IMR-90 (cell line): ENCODE measurements around the gene GREB1L.

ENCODE experiments used
- CEBPB ChIP-seq: IDR thresholded peaks from 2 replicates; pipeline ENCODE4 v1.6.1; 2012; ENCODE audit warnings: low read depth, low read length, improper control_type of control experiment
- CHD1 ChIP-seq: IDR thresholded peaks from 2 replicates; pipeline ENCODE4 v1.6.1; 2012; ENCODE audit warnings: low read depth, low read length, improper control_type of control experiment
- RFX5 ChIP-seq: IDR thresholded peaks from 2 replicates; pipeline ENCODE4 v1.8.0; 2012; ENCODE audit warnings: low read depth, mild to moderate bottlenecking, low read length, moderate library complexity
- TF ChIP-seq, protein P1 (sequence below): conservative IDR thresholded peaks from 2 replicates; pipeline ENCODE4 v1.5.1; 2012; ENCODE audit warnings: mild to moderate bottlenecking, low read depth, low read length, improper control_type of control experiment

DNA sequence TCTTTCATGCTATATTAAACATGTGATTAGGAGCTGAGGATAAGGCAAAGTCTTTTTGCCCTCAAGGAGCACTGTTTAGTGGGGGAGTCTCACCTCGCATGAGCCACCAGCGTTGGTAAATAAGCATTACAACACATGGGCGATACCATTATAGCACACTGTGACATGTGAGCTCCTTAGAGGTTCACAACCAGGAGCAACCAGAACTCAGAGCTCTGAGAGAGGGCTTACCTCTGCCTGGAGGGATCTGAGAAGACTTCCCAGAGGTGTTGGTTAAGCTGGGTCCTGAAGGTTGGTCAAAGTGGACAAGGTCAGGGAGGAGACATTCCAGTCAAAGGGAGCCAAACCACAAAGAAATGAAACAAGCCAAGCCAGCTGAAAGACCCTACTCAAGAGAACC lies 199.6 kb downstream of the GREB1L start:
- TF ChIP-seq RFX5 (no peak), CEBPB (no peak), CHD1 (no peak)
- TF ChIP-seq, protein P1, sequence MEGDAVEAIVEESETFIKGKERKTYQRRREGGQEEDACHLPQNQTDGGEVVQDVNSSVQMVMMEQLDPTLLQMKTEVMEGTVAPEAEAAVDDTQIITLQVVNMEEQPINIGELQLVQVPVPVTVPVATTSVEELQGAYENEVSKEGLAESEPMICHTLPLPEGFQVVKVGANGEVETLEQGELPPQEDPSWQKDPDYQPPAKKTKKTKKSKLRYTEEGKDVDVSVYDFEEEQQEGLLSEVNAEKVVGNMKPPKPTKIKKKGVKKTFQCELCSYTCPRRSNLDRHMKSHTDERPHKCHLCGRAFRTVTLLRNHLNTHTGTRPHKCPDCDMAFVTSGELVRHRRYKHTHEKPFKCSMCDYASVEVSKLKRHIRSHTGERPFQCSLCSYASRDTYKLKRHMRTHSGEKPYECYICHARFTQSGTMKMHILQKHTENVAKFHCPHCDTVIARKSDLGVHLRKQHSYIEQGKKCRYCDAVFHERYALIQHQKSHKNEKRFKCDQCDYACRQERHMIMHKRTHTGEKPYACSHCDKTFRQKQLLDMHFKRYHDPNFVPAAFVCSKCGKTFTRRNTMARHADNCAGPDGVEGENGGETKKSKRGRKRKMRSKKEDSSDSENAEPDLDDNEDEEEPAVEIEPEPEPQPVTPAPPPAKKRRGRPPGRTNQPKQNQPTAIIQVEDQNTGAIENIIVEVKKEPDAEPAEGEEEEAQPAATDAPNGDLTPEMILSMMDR: no peak
